Measurements from ENCODE around the gene ANKRD63.

The ANKRD63 gene

GRCh38 chr15:40257656-40258450, 25.0 kb downstream of the ANKRD63 start:
- no peak for DNase-seq (ENCODE audit: low read depth)

- DNase-seq (ENCODE audit: low read depth), result no peak
These were observed 26.1 kb downstream of the ANKRD63 start for GRCh38 chr15:40256638-40257235.

- DNase-seq (ENCODE audit: low read depth), result no peak
These were observed 27.8 kb downstream of the ANKRD63 start for GRCh38 chr15:40255033-40255432.

GRCh38 chr15:40254452-40254851, 28.4 kb downstream of the ANKRD63 start:
- DNase-seq (ENCODE audit: low read depth), result no peak

GRCh38 chr15:40253167-40253790, 29.6 kb downstream of the ANKRD63 start:
- DNase-seq (ENCODE audit: low read depth), result no peak

GRCh38 chr15:40252438-40253166, 30.3 kb downstream of the ANKRD63 start:
- DNase-seq (ENCODE audit: low read depth), result no peak

GRCh38 chr15:40252141-40252437, 30.8 kb downstream of the ANKRD63 start:
- DNase-seq (ENCODE audit: low read depth), result no peak

GRCh38 chr15:40251486-40252140, 31.3 kb downstream of the ANKRD63 start:
- no peak for DNase-seq (ENCODE audit: low read depth)

GRCh38 chr15:40250771-40251483, 31.9 kb downstream of the ANKRD63 start:
- DNase-seq (ENCODE audit: low read depth), result no peak

GRCh38 chr15:40250304-40250656, 32.6 kb downstream of the ANKRD63 start:
- no peak for DNase-seq (ENCODE audit: low read depth)

- no peak for DNase-seq (ENCODE audit: low read depth)
These were observed 33.2 kb downstream of the ANKRD63 start for GRCh38 chr15:40249477-40250303.

GRCh38 chr15:40248006-40248783, 34.7 kb downstream of the ANKRD63 start:
- DNase-seq (ENCODE audit: low read depth), result no peak

- no peak for DNase-seq (ENCODE audit: low read depth)
These were observed 35.4 kb downstream of the ANKRD63 start for GRCh38 chr15:40247406-40247971.

- no peak for DNase-seq (ENCODE audit: low read depth)
These were observed 36.2 kb downstream of the ANKRD63 start for GRCh38 chr15:40246496-40247280.

GRCh38 chr15:40245666-40246450, 37.0 kb downstream of the ANKRD63 start:
- DNase-seq (ENCODE audit: low read depth), result no peak

- DNase-seq (ENCODE audit: low read depth), result no peak
These were observed 37.8 kb downstream of the ANKRD63 start for GRCh38 chr15:40244961-40245523.

GRCh38 chr15:40243126-40243810, 39.6 kb downstream of the ANKRD63 start:
- DNase-seq (ENCODE audit: low read depth), result no peak
